Measurements from ENCODE around the gene DMD.

- TF ChIP-seq CTCF (IDR thresholded peaks at IDR 0.05) (no peak), POLR2AphosphoS5 (IDR thresholded peaks at IDR 0.05) (no peak), POLR2A (IDR thresholded peaks at IDR 0.05) (no peak), EP300 (IDR thresholded peaks at IDR 0.05) (no peak)
These were observed 1775.8 kb downstream of the DMD start for GRCh38 chrX:31435592-31435991.
